ENCODE data around the gene PLCXD3.

GRCh38 chr5:41406936-41407335, 103.5 kb downstream of the PLCXD3 start:
- TF ChIP-seq CTCF (IDR thresholded peaks at IDR 0.05) (no peak), POLR2AphosphoS5 (IDR thresholded peaks at IDR 0.05; ENCODE audit: low read depth, low read length) (no peak), REST (IDR thresholded peaks at IDR 0.05; ENCODE audit: insufficient read depth in 1 of 2, low read depth in 2 of 2, low read length in 1 of 2) (no peak), SIN3A (IDR thresholded peaks at IDR 0.05; ENCODE audit: borderline replicate concordance, insufficient read depth, low read depth, low read length) (no peak)

Measured in Panc1 (cell line).